Stimulated activated CD4-positive, alpha-beta T cell treated with anti-CD3 and anti-CD28 coated beads, Interleukin-1b, Interleukin-23, amount 100 ng/mL, for 1 hour (primary cell): ENCODE data around the gene HESX1.
A peak's percentile ranks its signal among the peaks of the same experiment; 100 is the strongest.

Experiments
- DNase-seq, 2 donors: peaks; one replicate each; pipeline ENCODE4 v3.0.0-alpha.2; 2020; ENCODE audit warnings: low read depth in 2 of 2

The HESX1 gene

DNA sequence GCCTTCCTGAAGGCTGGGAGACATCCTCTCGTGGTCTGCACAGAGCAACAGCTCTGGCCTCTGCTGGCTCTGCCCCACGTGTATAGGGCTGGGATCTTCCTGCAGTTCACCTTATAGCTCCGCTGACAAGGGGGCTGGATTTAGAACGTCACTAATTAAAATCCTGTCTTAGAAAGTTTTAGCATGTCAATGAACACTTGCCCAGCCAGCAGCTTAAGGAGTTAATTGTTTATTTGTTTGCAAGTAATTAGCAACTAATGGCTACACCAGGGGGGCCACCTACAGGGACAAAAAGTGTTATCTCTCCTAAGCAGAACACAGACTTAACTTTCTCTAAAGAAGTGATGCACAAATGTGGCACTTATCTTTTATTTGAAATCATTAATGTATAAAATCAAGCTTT lies at the start of gene HESX1:
HESX1 (minus strand) TSS at position 84 of the 403 bp plus-strand sequence; CDS start at position 24, 60 bp downstream.
- no peak for DNase-seq

DNA sequence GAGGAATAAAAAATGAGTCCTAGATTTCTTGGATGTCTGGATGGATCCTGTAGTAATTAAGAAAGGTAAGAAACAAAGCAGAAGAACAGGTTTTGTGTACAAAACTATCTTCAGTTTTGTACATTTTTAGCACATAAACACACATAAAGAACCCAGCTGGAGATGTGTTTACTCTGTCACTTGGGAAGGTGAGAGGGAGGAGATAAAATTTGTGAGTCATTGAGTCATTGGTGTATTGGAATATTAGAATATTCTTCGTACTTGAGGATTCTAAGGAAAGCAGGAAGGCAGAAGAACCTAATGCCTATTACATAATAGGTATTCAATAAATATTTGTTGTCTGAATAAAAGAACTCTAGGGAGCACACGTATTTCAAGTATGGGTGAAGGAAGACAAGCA lies 45.2 kb upstream of the HESX1 start:
- DNase-seq, result no peak

DNA sequence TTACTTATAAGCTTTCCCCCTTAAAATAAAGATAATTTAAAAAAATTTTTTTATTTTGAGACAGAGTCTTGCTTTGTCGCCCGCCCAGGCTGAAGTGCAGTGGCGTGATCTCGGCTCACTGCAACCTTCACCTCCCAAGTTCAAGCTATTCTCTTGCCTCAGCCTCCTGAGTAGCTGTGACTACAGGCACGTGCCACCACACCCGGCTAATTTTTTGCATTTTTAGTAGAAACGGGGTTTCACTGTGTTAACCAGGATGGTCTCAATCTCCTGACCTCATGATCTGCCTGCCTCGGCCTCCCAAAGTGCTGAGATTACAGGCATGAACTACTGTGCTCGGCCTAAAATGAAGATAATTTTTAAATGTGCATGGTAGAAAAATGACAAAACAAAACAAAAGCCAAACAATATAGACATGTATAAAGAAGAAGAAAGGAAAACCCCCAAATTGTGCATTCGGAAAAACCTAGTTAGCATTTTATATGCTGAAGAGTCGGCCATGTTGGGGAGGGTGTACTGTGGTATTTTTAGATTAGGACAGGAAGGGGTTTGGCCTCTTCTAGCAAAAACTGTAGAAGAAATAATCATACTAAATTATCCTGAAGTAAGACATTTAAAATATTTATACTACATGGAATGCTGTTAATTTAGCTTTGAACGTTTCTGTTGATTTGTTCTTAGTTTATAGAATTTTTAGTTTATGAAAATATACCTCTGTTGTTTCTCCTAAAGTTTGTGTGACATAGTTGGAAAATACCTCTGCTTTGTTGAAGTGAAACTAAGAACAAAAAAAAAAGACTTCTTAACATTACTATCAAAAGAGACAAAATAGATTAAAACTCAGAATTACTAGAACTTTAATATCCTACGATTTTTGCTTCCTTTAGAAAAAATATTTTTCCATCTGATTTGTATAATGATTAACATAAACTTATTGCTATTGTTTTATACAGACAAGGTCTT lies 35.1 kb upstream of the HESX1 start:
- no peak for DNase-seq

DNA sequence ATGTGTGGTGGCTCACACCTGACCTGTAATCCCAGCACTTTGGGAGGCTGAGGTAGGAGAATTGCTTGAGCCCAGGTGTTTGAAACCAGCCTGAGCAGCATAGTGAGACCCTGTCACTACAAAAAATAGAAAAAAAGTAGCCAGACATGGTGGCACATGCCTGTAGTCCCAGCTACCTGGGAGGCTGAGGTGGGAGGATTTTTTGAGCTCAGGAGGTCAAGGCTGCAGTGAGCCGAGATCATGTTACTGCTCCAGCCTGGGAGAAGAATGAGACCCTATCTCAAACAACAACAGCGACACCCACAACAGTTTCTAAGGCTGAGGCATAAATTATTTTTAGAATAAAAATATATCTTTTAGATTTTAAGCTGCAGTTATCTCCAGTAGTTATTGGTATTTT lies 34.0 kb upstream of the HESX1 start:
- DNase-seq, result no peak

DNA sequence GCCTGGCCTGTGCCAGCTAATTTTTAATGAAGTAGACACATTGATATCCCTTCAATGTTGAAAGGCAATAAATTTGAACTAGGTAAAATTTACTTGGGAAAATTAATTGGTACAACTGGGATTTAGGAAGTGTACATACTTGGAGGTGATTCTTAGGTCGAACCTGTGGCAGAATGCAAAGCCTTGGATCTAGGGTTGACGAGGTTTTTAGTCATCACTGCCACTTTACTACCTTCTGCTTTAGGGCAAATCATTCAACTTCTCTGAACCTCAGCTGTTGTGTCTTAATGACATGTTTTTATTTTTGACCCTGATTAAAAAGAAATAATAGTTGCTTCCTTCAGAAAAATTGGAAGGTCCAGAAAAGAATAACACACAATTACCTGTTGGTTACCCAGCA lies 30.2 kb upstream of the HESX1 start:
- DNase-seq, result no peak

GRCh38 chr3:57227930-57228751 lies 28.4 kb upstream of the HESX1 start:
- no peak for DNase-seq

GRCh38 chr3:57227204-57227929 lies 27.6 kb upstream of the HESX1 start, which contains the start of gene APPL1:
Gene APPL1, plus strand, starts transcription at chr3:57227729. Its CDS starts 155 bp downstream, at chr3:57227884.
- peak; percentile 56 to 82 for DNase-seq

DNA sequence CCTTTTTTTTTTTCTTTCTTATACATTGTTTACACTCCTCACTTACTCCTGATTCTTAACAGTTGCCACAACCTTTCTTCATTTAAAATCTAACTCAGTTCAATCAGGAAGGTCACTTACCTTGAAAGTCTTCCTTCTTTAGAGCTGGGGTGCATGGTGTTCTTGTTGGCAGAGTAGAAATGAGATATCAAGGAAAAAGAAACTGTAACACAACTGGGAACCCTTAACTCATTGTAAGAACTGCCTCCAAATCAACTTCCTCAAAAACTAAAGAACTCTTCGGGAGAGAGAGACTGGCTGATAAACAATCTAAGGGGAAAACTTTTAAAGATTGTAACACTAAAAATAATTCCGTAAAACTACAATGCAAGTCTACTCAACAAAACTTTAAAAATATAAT lies 26.4 kb upstream of the HESX1 start:
- DNase-seq, result no peak

DNA sequence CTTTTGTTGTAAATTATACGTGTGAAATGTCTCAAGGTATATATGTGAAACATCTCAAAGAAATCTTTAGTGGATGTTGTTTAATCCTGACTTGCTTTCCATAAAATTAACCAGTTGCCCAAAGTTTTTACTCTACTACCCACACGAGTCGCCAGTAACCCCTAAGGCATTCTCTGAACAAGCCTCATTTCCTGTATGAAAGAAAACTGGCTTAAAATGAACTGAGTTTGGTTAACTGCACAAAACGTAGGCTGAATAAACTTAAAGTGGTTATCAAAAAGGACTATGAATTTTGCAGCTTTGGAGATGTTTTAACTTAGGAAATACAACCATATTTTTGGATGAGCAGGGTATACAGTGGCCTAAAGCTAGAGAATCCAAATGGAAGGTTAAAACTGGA lies 25.1 kb upstream of the HESX1 start:
- no peak for DNase-seq

GRCh38 chr3:57221883-57222282 lies 22.1 kb upstream of the HESX1 start:
- DNase-seq, result no peak

DNA sequence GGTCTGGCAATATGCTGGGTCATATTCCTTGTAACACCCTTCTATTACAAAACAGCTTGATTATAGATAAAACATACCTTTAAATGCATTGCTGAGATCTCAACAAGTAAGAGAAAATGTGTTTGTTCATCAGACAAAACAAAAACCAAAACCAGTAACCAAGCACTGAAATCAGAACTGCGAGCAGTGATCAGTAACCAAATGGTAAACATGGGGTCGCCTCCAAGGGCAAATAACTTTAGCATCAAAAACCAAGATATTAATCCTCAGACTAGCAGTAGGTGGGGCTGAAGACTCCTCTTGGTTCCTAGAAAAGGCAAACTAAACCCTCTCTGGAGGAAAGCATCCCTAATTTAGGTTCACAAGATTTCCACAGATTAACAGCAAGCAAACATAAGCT lies 6.6 kb upstream of the HESX1 start:
- DNase-seq, result no peak

DNA sequence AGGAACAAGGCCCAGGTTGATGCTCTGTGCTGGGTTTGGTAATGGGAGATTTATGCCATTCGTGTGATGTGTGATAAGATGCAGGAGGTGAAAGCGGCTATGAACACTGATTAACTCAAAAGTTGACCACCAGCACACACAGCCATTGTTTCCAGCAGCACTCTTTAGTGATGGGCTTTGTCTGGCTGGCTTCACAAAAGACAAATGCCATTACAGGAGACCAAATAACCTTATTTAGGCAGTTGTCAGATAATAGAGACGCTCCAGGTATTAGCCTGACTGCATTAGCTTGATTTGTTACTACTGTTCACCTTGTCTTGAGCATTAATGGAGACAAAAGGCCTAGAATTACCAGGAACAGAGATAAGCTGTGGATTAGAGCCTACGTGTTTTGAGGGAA lies 5.1 kb downstream of the HESX1 start:
- DNase-seq, result no peak

GRCh38 chr3:57192028-57192427 lies 7.8 kb downstream of the HESX1 start:
- no peak for DNase-seq

DNA sequence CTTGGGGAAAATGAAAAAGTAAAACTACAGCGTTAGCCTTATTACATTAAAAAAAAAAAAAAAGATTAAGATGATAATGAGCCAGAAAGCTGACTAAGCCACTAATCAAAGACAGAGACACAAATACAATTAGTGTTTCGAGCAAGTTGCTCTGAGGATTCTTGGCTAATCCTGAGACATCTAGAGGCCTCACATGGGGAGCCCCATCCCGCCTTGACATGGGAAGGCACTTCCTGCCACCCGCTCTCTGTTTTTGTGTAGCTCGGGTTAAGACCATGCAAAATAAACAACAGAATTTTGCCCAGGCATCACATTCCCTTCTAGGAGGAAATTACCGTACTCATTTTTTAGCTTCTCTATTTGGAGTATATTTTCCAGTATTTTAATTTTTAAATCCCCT lies 15.3 kb downstream of the HESX1 start:
- DNase-seq, result no peak

DNA sequence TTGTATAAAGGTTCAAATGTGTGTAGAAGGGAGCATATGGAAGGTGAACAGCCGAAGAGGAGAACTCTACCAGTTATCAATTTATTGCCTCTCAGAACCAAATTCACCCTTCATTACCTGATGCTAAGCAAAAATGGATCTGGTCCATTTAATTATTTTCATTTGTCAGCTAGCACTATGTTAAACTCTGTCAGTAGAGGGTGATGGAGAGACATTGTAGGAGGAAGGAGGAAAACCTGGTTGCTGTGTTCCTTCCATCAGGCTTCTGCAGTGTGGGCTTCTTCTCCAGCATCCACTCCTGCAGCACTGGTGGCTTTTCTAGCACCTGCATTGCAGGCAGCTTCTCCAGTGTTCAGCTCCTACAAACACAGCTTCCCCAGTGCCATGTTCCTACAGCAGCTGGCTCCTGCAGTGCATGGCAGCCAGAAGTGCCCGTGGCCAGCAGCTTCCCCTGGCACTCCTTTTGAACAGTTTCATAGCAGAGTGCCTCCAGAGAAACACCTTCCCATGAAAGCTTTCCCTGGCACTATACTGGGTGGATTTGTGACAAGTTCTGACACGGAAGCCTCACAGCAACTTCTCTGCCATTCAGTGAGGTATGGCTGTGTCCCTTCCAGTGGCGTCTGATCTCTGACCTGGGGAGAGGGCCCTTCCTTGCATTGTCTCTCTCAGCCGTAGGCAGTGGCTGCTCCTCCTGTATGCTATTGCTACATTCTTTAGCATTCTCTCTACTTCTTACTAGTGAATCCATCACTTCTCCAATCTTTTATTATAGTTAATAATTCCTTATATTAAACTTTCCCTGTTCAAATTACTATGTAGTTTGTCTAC lies 20.0 kb downstream of the HESX1 start:
- DNase-seq, result no peak

- DNase-seq, result no peak
Observed at GRCh38 chr3:57176045-57176444, 23.7 kb downstream of the HESX1 start.

DNA sequence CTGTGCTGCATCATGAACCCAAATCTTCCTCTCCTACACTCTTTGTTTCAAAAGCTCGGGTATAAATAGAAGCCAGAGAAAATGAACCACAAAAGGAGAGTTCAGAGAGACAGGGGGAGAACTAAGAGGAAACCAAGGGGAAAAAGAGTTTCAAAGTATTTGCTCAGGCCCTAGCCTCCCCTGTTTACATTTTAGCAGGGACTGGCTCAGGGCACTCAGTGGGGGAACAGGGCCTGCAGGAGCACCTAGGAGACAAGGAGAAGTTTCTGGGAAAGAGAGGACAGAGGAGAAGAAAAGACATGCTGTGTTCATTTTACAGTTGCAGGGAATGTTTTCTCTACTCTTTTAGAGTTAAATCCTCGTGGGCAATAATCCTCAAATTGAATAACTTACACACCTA lies 26.1 kb downstream of the HESX1 start:
- no peak for DNase-seq

DNA sequence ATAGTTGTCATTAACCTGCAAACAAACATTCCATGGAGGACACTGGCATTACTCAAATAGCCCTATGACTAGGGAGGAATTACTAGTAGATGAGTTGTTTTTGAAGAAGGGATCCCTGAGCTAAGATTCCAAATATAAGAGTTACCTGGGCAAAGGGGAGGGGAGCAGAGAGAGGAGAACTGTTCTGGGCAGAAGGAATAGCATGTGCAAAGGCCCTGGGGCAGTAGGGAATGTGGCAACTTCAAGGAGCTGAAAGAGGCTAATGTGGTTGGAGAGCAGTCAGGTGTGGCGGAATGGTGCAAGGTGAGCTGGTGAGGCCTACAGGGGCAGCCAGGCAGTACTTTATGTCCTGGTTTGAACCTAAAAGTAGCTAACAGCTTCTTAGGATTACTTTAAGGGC lies 28.8 kb downstream of the HESX1 start:
- DNase-seq, result no peak

DNA sequence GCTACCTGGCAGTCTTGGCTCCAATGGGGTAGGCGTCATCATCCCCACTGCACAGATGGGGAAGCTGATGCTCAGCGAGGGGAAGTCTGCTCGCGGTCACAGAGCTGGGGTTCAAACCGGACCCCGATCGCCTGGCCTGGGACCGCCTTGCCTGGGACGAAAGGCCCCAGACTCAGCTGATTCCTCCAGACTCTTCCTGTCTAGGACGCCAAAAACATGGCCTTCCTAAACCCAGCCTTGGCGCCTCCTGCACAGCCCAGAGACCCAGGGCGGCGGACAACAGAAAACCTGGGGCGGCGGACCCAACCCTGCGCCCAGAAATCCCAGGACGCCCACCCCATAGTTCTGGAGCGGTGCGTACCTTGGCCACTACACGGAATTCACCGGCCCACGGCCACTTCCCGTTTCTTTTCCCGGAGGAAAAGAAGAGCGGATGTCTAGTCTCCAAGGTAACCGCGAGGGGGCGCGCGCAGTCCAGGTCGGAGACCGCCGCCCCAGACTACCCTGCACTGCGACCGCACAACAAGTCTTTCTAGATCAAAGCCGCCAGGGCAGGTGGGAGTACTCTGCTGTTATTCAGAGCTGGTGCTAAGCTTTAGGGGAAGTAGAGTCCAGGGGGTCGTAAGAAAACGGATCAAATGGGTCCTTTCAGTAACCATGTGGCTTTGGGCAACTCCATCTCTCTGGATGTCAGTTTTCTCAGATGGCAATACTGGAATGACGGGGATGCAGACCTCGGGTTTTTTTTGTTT lies 29.7 kb downstream of the HESX1 start:
- peak; percentile 18 to 32 for DNase-seq

- DNase-seq, result no peak
Observed at GRCh38 chr3:57169108-57169507, 30.7 kb downstream of the HESX1 start.
